IMR-90 (cell line): Measurements from ENCODE around the gene DPEP2NB. TPM values are rescaled to one million over a fixed set of nuclear protein-coding genes. Genes with fewer than 3 reads are reported as not detected.
A peak's percentile ranks its signal among the peaks of the same experiment; 100 is the strongest.

Experiments used
- ATAC-seq: fragments of 200-7000 bp; cut with Tn5 transposase; 2 replicates; pipeline ENCODE4 v1.9.1; 2020; ENCODE audit warnings: low read depth, mild to moderate bottlenecking, moderate library complexity
- Bru-seq: library from RNA; stranded (reverse); fragments of 400-500 nt; gene quantifications from one replicate; lab custom pipeline; 2021; lab: Mats Ljungman, UMichigan
- BruChase-seq, 2 experiments: library from RNA; stranded (reverse); fragments of 400-500 nt; gene quantifications; one replicate each; lab custom pipeline; 2021; lab: Mats Ljungman, UMichigan
- BruUV-seq: library from RNA; stranded (reverse); fragments of 400-500 nt; replicated peaks from 2 replicates; lab custom pipeline; 2021; lab: Mats Ljungman, UMichigan
- CTCF ChIA-PET: fragments of 300-600 bp; formaldehyde crosslinking; extraction: SDS; loops from one replicate; lab custom pipeline; 2021; ENCODE audit warnings: antibody characterized with exemption; lab: Yijun Ruan, JAX
- POLR2A ChIA-PET: fragments of 300-600 bp; sonication (Branson Sonifier 250); formaldehyde crosslinking; loops from one replicate; lab custom pipeline; 2022; ENCODE audit warnings: antibody characterized with exemption; ENCODE audit not compliant: unreplicated experiment; lab: Charles Lee
- DNase-seq: peaks from one replicate; pipeline ENCODE4 v3.0.0; 2013
- H2AFZ ChIP-seq: replicated peaks from 2 replicates; pipeline ENCODE3; 2013; ENCODE audit warnings: low read length, mild to moderate bottlenecking; ENCODE audit not compliant: poor library complexity
- H2AK5ac ChIP-seq: 2 replicates; pipeline ENCODE4 v1.6.1; 2013; ENCODE audit warnings: low read depth, low read length, inconsistent platforms
- H2AK9ac ChIP-seq: replicated peaks from 2 replicates; pipeline ENCODE3; 2013; ENCODE audit warnings: mild to moderate bottlenecking, low read depth, low read length, moderate library complexity; ENCODE audit not compliant: poor library complexity
- H2BK120ac ChIP-seq: 2 replicates; pipeline ENCODE4 v1.6.1; 2013; ENCODE audit warnings: low read depth, low read length, inconsistent platforms
- H2BK15ac ChIP-seq: 3 replicates; pipeline ENCODE4 v1.6.1; 2013; ENCODE audit warnings: low read depth, low read length, inconsistent platforms
- H2BK20ac ChIP-seq: 2 replicates; pipeline ENCODE4 v1.6.1; 2013; ENCODE audit warnings: low read depth, mild to moderate bottlenecking, inconsistent platforms, low read length, moderate library complexity
- H2BK5ac ChIP-seq: 2 replicates; pipeline ENCODE4 v1.6.1; 2013; ENCODE audit warnings: mild to moderate bottlenecking, low read depth, low read length, inconsistent platforms; ENCODE audit not compliant: poor library complexity, severe bottlenecking
- H3K14ac ChIP-seq: replicated peaks from 2 replicates; pipeline ENCODE4 v1.6.1; 2013; ENCODE audit warnings: low read depth, low read length, inconsistent platforms
- H3K18ac ChIP-seq: 2 replicates; pipeline ENCODE4 v1.6.1; 2013; ENCODE audit warnings: low read depth, low read length, control low read depth
- H3K23ac ChIP-seq: 2 replicates; pipeline ENCODE4 v1.6.1; 2013; ENCODE audit warnings: low read depth, low read length, inconsistent platforms
- H3K27ac ChIP-seq: 2 replicates; pipeline ENCODE4 v1.5.1; 2013; ENCODE audit warnings: mild to moderate bottlenecking, control low read depth, low read length; ENCODE audit not compliant: insufficient read depth
- H3K27me3 ChIP-seq: 2 replicates; pipeline ENCODE4 v1.6.1; 2013; ENCODE audit warnings: low read length; ENCODE audit not compliant: control insufficient read depth, insufficient read depth
- H3K36me3 ChIP-seq: 2 replicates; pipeline ENCODE4 v1.6.1; 2013; ENCODE audit warnings: low read length, mixed read lengths; ENCODE audit not compliant: control insufficient read depth, insufficient read depth
- H3K4ac ChIP-seq: 2 replicates; pipeline ENCODE4 v1.6.1; 2013; ENCODE audit warnings: low read depth, low read length, inconsistent platforms
- H3K4me1 ChIP-seq: 2 replicates; pipeline ENCODE4 v1.6.1; 2013; ENCODE audit warnings: low read length, mixed read lengths; ENCODE audit not compliant: control insufficient read depth, insufficient read depth
- H3K4me2 ChIP-seq: 2 replicates; pipeline ENCODE4 v1.6.1; 2013; ENCODE audit warnings: low read depth, mild to moderate bottlenecking, control low read depth, low read length, moderate library complexity
- H3K4me3 ChIP-seq: 2 replicates; pipeline ENCODE4 v1.5.1; 2013; ENCODE audit warnings: low read depth, mild to moderate bottlenecking, control low read depth, low read length, moderate library complexity; ENCODE audit not compliant: insufficient read depth
- H3K56ac ChIP-seq: 2 replicates; pipeline ENCODE4 v1.6.1; 2013; ENCODE audit warnings: low read length, inconsistent platforms; ENCODE audit not compliant: insufficient read depth; ENCODE audit errors: extremely low read depth
- H3K79me1 ChIP-seq, 2 experiments: 2 replicates each; pipeline ENCODE4 v1.6.1; 2013; ENCODE audit warnings: low read length in 2 of 2, inconsistent platforms in 1 of 2, low read depth in 1 of 2
- H3K9ac ChIP-seq: 2 replicates; pipeline ENCODE4 v1.6.1; 2013; ENCODE audit warnings: low read depth, low read length, control low read depth
- H3K9me1 ChIP-seq: 2 replicates; pipeline ENCODE4 v1.6.1; 2013; ENCODE audit warnings: low read length, inconsistent platforms; ENCODE audit not compliant: insufficient read depth
- H3K9me3 ChIP-seq: 2 replicates; pipeline ENCODE4 v1.6.1; 2013; ENCODE audit warnings: low read length; ENCODE audit not compliant: control insufficient read depth, insufficient read depth
- H4K20me1 ChIP-seq: 2 replicates; pipeline ENCODE4 v1.6.1; 2013; ENCODE audit warnings: low read length, inconsistent platforms; ENCODE audit not compliant: insufficient read depth
- H4K5ac ChIP-seq: 2 replicates; pipeline ENCODE4 v1.6.1; 2013; ENCODE audit warnings: mild to moderate bottlenecking, low read depth, low read length, control low read depth
- H4K8ac ChIP-seq, 2 experiments: 2 replicates each; pipeline ENCODE4 v1.6.1; 2013; ENCODE audit warnings: low read depth in 2 of 2, low read length in 2 of 2, control low read depth in 1 of 2, inconsistent platforms in 1 of 2
- H4K91ac ChIP-seq: 2 replicates; pipeline ENCODE4 v1.6.1; 2013; ENCODE audit warnings: low read depth, low read length, inconsistent platforms; ENCODE audit not compliant: insufficient read depth
- BHLHE40 ChIP-seq: fragments of 150-350 bp; IDR thresholded peaks from 2 replicates; pipeline ENCODE4 v1.6.1; 2016; ENCODE audit warnings: mild to moderate bottlenecking, low read depth, low read length
- CEBPB ChIP-seq: IDR thresholded peaks from 2 replicates; pipeline ENCODE4 v1.6.1; 2012; ENCODE audit warnings: low read depth, low read length, improper control_type of control experiment
- CTCF ChIP-seq: conservative IDR thresholded peaks from 2 replicates; pipeline ENCODE4 v1.5.1; 2012; ENCODE audit warnings: mild to moderate bottlenecking, low read depth, low read length, improper control_type of control experiment
- FOS ChIP-seq: fragments of 150-350 bp; IDR thresholded peaks from 2 replicates; pipeline ENCODE4 v1.6.1; 2016; ENCODE audit warnings: low read depth, low read length
- MAFK ChIP-seq: IDR thresholded peaks from 2 replicates; pipeline ENCODE4 v1.6.1; 2012; ENCODE audit warnings: low read depth, low read length, improper control_type of control experiment
- MAZ ChIP-seq: IDR thresholded peaks from 2 replicates; pipeline ENCODE4 v1.6.1; 2012; ENCODE audit warnings: low read depth, mild to moderate bottlenecking, low read length, improper control_type of control experiment, moderate library complexity, borderline replicate concordance
- NFE2L2 ChIP-seq: fragments of 150-350 bp; IDR thresholded peaks from 2 replicates; pipeline ENCODE4 v1.6.1; 2016; ENCODE audit warnings: low read depth, mild to moderate bottlenecking, low read length
- POLR2A ChIP-seq: IDR thresholded peaks from 2 replicates; pipeline ENCODE4 v1.6.1; 2012; ENCODE audit warnings: mild to moderate bottlenecking, low read depth, low read length
- RCOR1 ChIP-seq: IDR thresholded peaks from 2 replicates; pipeline ENCODE4 v1.6.1; 2012; ENCODE audit warnings: mild to moderate bottlenecking, low read length, improper control_type of control experiment; ENCODE audit not compliant: insufficient replicate concordance
- RFX5 ChIP-seq: IDR thresholded peaks from 2 replicates; pipeline ENCODE4 v1.8.0; 2012; ENCODE audit warnings: low read depth, mild to moderate bottlenecking, low read length, moderate library complexity
- SMC3 ChIP-seq: fragments of 150-350 bp; IDR thresholded peaks from 2 replicates; pipeline ENCODE4 v1.6.1; 2016; ENCODE audit warnings: low read depth, mild to moderate bottlenecking, antibody characterized with exemption, low read length, moderate library complexity
- WGBS, 2 experiments: methylation state at CpG; one replicate each; pipeline versions ENCODE4 v1.1.5 to v1.1.7; 2013; ENCODE audit warnings: missing lambda C conversion rate in 2 of 2; ENCODE audit not compliant: insufficient read length in 1 of 2; ENCODE audit errors: extremely low coverage in 2 of 2; 5-methylcytosine and 5-hydroxymethylcytosine counted together
- dilution Hi-C: fragments of 300-500 bp; cut with HindIII; formaldehyde crosslinking; loops from one replicate; pipeline ENCODE4 v1.14.3; 2018; ENCODE audit warnings: low sequenced_read_pairs; ENCODE audit not compliant: unreplicated experiment
- in situ Hi-C: fragments of 300-500 bp; cut with MboI; formaldehyde crosslinking; loops from 3 replicates; pipeline ENCODE4 v1.14.3; 2019; ENCODE audit warnings: low sequenced_read_pairs, inconsistent platforms, mixed read lengths
- intact Hi-C: fragments of 100-400 bp; cut with micrococcal nuclease; formaldehyde crosslinking; loops from 2 replicates; pipeline ENCODE4 v1.10.0; 2022
- long read RNA-seq: library from polyadenylated mRNA; unstranded; transcript quantifications from one replicate; pipeline ENCODE4 v2.0.0, GENCODE V29; 2021; ENCODE audit not compliant: unreplicated experiment
- polyA plus RNA-seq, 3 experiments: library from polyadenylated mRNA; depleted of rRNA; stranded (reverse); fragments of >200 nt; gene quantifications; 2 replicates each; pipeline ENCODE4 v1.2.3, GENCODE V29; 2012; ENCODE audit warnings: low replicate concordance in 1 of 3
- total RNA-seq: library from RNA; depleted of rRNA; stranded (reverse); fragments of >200 nt; gene quantifications from 2 replicates; pipeline ENCODE4 v1.2.3, GENCODE V29; 2012; rRNA removed
- TF ChIP-seq, protein P1 (sequence below): fragments of 150-350 bp; IDR thresholded peaks from 2 replicates; pipeline ENCODE4 v1.6.1; 2017; ENCODE audit warnings: mild to moderate bottlenecking, antibody characterized with exemption, low read length, low read depth
- TF ChIP-seq, protein P2 (sequence below): fragments of 150-350 bp; IDR thresholded peaks from 2 replicates; pipeline ENCODE4 v1.6.1; 2016; ENCODE audit warnings: low read depth, mild to moderate bottlenecking, low read length, moderate library complexity, borderline replicate concordance

Gene DPEP2NB, protein sequence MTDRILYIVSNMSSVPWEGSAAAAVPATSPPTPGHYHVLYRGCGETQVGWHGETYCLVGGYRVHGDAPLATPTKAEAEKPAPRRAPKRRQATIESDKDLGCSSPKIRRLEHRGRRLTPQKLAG
- total RNA-seq (not detected in 2 replicates), polyA plus RNA-seq (2012; rRNA removed) (not detected in 2 replicates), Bru-seq, nascent RNA (not detected), BruChase-seq, experiment 1, labeled RNA remaining after a 6-hour chase (not detected), BruChase-seq, experiment 2, labeled RNA remaining after a 2-hour chase (not detected)
- not detected in 2 replicates for polyA plus RNA-seq (2012; cell fraction: cytosol; rRNA removed)
- polyA plus RNA-seq (2012; cell fraction: nucleus; rRNA removed; ENCODE audit: low replicate concordance) = not detected in 2 replicates
- long read RNA-seq = 0 reads

DNA sequence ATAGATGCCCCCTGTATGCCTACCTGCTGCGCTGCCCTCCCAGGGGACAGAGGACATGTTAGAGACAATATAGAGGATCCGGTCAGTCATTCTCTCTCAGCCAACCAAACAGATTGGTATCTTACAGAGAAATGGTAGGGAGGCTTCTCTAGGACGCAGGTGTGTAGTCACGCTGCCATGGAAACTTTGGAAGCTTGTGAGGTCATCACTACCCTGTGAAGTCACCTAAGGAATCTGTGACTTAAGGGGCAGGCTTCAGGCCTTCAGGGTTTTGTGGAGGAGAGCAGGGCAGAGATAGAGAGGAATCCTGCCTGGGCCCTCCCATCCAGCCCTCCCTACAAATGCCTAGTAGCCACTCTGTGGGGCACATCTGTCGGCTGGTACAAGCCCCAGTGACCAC lies at the start of gene DPEP2NB:
TSS of gene DPEP2NB (minus strand) at position 231 of the 400 bp plus-strand sequence. CDS start at position 90, 141 bp downstream.
- BruUV-seq = no TSS peak
- Histone ChIP-seq H3K4ac (no peak within 1 kb of the TSS), H2BK5ac (no peak within 1 kb of the TSS), H4K20me1 (no peaks in the 10 kb centered on the region), H3K4me1 (no peaks in the 10 kb centered on the region), H3K36me3 (no peaks in the 10 kb centered on the region), H3K18ac (no peak within 1 kb of the TSS), H3K27me3 (peaks cover 9% of the 10 kb centered on the region), H2AFZ (no peak within 1 kb of the TSS), H3K9me3 (no peaks in the 10 kb centered on the region), H4K5ac (no peak within 1 kb of the TSS), H2BK15ac (no peak within 1 kb of the TSS), H3K9me1 (peaks cover 2% of the 10 kb centered on the region; the same call in 1 of the 2 replicates), H3K79me1 (no peaks in the 10 kb centered on the region), H2BK20ac (no peak within 1 kb of the TSS), H2BK120ac (no peak within 1 kb of the TSS), H3K4me2 (no peak within 1 kb of the TSS), H3K27ac (no peak within 1 kb of the TSS), H4K91ac (no peak within 1 kb of the TSS), H2AK9ac (peak within 1 kb of the TSS; percentile 55), H3K9ac (no peak within 1 kb of the TSS), H3K14ac (no peak within 1 kb of the TSS), H3K56ac (no peak within 1 kb of the TSS), H2AK5ac (no peak within 1 kb of the TSS), H4K8ac (no peak within 1 kb of the TSS), H3K23ac (no peak within 1 kb of the TSS), H3K4me3 (no peak within 1 kb of the TSS)
- intact Hi-C loops (no loop called here), dilution Hi-C loops (no loop called here), in situ Hi-C loops (no loop called here)
- ATAC-seq (no peak), DNase-seq (no peak)
- TF ChIP-seq FOS = no peak
- TF ChIP-seq BHLHE40 = no peak
- no peak for TF ChIP-seq MAFK
- no peak for TF ChIP-seq RFX5
- TF ChIP-seq, protein P1, sequence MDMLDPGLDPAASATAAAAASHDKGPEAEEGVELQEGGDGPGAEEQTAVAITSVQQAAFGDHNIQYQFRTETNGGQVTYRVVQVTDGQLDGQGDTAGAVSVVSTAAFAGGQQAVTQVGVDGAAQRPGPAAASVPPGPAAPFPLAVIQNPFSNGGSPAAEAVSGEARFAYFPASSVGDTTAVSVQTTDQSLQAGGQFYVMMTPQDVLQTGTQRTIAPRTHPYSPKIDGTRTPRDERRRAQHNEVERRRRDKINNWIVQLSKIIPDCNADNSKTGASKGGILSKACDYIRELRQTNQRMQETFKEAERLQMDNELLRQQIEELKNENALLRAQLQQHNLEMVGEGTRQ = no peak
- TF ChIP-seq, protein P2, sequence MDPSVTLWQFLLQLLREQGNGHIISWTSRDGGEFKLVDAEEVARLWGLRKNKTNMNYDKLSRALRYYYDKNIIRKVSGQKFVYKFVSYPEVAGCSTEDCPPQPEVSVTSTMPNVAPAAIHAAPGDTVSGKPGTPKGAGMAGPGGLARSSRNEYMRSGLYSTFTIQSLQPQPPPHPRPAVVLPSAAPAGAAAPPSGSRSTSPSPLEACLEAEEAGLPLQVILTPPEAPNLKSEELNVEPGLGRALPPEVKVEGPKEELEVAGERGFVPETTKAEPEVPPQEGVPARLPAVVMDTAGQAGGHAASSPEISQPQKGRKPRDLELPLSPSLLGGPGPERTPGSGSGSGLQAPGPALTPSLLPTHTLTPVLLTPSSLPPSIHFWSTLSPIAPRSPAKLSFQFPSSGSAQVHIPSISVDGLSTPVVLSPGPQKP = no peak
- no peak for TF ChIP-seq SMC3
- TF ChIP-seq MAZ = no peak
- TF ChIP-seq CEBPB = no peak
- no peak for TF ChIP-seq NFE2L2
- no peak for TF ChIP-seq CTCF
- no peak for TF ChIP-seq RCOR1
- no peak for TF ChIP-seq POLR2A
- ChIA-PET CTCF (no interaction called here), POLR2A (interaction anchor here (0.5 kb wide), 1 partner anchor 707 kb away, joined by 17 read pairs; no protein-coding TSS in a partner anchor)
- no CpG with 5 or more reads among the region's 5 CpGs for WGBS, 2 experiments
